Measurements from ENCODE around the gene CDK19. TPM values are rescaled to one million over a fixed set of nuclear protein-coding genes. Genes with fewer than 3 reads are reported as not detected.
"Not testable (repeated sequence)": the region's sequence is repeated elsewhere in the genome, so short reads cannot be mapped to it uniquely, and the experiment has no call there.

The CDK19 gene
- 8.2 and 20.0 TPM in 2 replicates for total RNA-seq

GRCh38 chr6:110815411-110816409 is at the start of gene CDK19:
Gene CDK19 (minus strand): TSS chr6:110815469. CDS start chr6:110815136, 333 bp downstream.
- DNase-seq (ENCODE audit: low read depth): peak; percentile 97

GRCh38 chr6:110864824-110865223 is 49.6 kb upstream of the CDK19 start:
- no peak for DNase-seq (ENCODE audit: low read depth)

- DNase-seq (ENCODE audit: low read depth): no peak
These were observed 44.1 kb upstream of the CDK19 start for GRCh38 chr6:110859335-110859792.

- DNase-seq (ENCODE audit: low read depth): no peak
These were observed 43.4 kb upstream of the CDK19 start for GRCh38 chr6:110858562-110859214.

GRCh38 chr6:110858016-110858415 is 42.7 kb upstream of the CDK19 start:
- no peak for DNase-seq (ENCODE audit: low read depth)

- no peak for DNase-seq (ENCODE audit: low read depth)
These were observed 41.0 kb upstream of the CDK19 start for GRCh38 chr6:110856296-110856695.

GRCh38 chr6:110853754-110854477 is 38.6 kb upstream of the CDK19 start:
- no peak for DNase-seq (ENCODE audit: low read depth)

- no peak for DNase-seq (ENCODE audit: low read depth)
These were observed 37.5 kb upstream of the CDK19 start for GRCh38 chr6:110852773-110853172.

GRCh38 chr6:110849781-110850180 is 34.5 kb upstream of the CDK19 start:
- no peak for DNase-seq (ENCODE audit: low read depth)

GRCh38 chr6:110841266-110841665 is 26.0 kb upstream of the CDK19 start:
- DNase-seq (ENCODE audit: low read depth): no peak

- DNase-seq (ENCODE audit: low read depth): not testable (repeated sequence)
These were observed 20.5 kb upstream of the CDK19 start for GRCh38 chr6:110835751-110836150.

GRCh38 chr6:110833831-110834230 is 18.6 kb upstream of the CDK19 start:
- DNase-seq (ENCODE audit: low read depth): no peak

- no peak for DNase-seq (ENCODE audit: low read depth)
These were observed 16.1 kb upstream of the CDK19 start for GRCh38 chr6:110831405-110831804.

GRCh38 chr6:110828396-110828795 is 13.1 kb upstream of the CDK19 start:
- peak; percentile 7 for DNase-seq (ENCODE audit: low read depth)

- peak; percentile 19 for DNase-seq (ENCODE audit: low read depth)
These were observed 11.2 kb upstream of the CDK19 start for GRCh38 chr6:110826236-110827129.

GRCh38 chr6:110823146-110823545 is 7.9 kb upstream of the CDK19 start:
- DNase-seq (ENCODE audit: low read depth): no peak

- DNase-seq (ENCODE audit: low read depth): no peak
These were observed 7.0 kb upstream of the CDK19 start for GRCh38 chr6:110822249-110822648.

- DNase-seq (ENCODE audit: low read depth): no peak
These were observed 1.4 kb upstream of the CDK19 start for GRCh38 chr6:110816677-110817076.

GRCh38 chr6:110815015-110815410 is 256 bp downstream of the CDK19 start:
- peak; percentile 15 for DNase-seq (ENCODE audit: low read depth)

- peak; percentile 7 for DNase-seq (ENCODE audit: low read depth)
These were observed 911 bp downstream of the CDK19 start for GRCh38 chr6:110814102-110815014.

Data from renal cortical epithelial cell (primary cell).